HepG2 (cell line): ENCODE measurements around the gene ZFHX3. TPM values are rescaled to one million over a fixed set of nuclear protein-coding genes. Genes with fewer than 3 reads are reported as not detected.

ENCODE experiments used
- ATAC-seq: fragments of 200-7000 bp; cut with Tn5 transposase; 3 replicates; pipeline ENCODE4 v1.9.1; 2020; ENCODE audit warnings: mild to moderate bottlenecking, moderate library complexity
- BruUV-seq: library from RNA; stranded (reverse); fragments of 400-500 nt; replicated peaks from 2 replicates; lab custom pipeline; 2021; lab: Mats Ljungman, UMichigan
- CTCF ChIA-PET: fragments of 300-600 bp; formaldehyde crosslinking; extraction: SDS; loops from one replicate; lab custom pipeline; 2021; ENCODE audit warnings: low total read pairs, inconsistent platforms, low intra/inter-chr PET ratio; lab: Yijun Ruan, JAX
- POLR2A ChIA-PET: fragments of 350-600 bp; sonication (Branson Sonifier 250); formaldehyde crosslinking; loops from one replicate; lab custom pipeline; 2020; ENCODE audit warnings: antibody characterized with exemption, inconsistent platforms; lab: Yijun Ruan, JAX
- DNase-seq: peaks from one replicate; pipeline ENCODE4 v3.0.0-alpha.2; 2015; ENCODE audit warnings: low spot score
- FAIRE-seq: peaks from 3 replicates; lab custom pipeline; 2011; peaks lifted over from hg19 to GRCh38; lab: Jason Lieb, UNC
- H2AFZ ChIP-seq: one replicate; pipeline ENCODE4 v1.6.1; 2011; ENCODE audit warnings: low read length, inconsistent platforms
- H3K27ac ChIP-seq: fragments of 300-600 bp; 3 replicates; pipeline ENCODE4 v1.8.0; 2011; ENCODE audit warnings: mixed run types, mild to moderate bottlenecking, mixed read lengths, low read length, inconsistent platforms; ENCODE audit not compliant: insufficient read depth; ENCODE audit errors: extremely low read length
- H3K27me3 ChIP-seq, 2 experiments: fragments of 200-600 bp in 1 of 2; 2 replicates in 1 of 2; 3 replicates in 1 of 2; pipeline versions ENCODE4 v1.6.0 to v1.8.0; 2011; ENCODE audit warnings: low read length in 2 of 2, mild to moderate bottlenecking in 2 of 2, moderate library complexity in 2 of 2, inconsistent platforms in 1 of 2; ENCODE audit not compliant: insufficient read depth in 2 of 2, control insufficient read depth in 1 of 2
- H3K36me3 ChIP-seq, 2 experiments: fragments of 200-600 bp in 1 of 2; replicated peaks in 1 of 2; 2 replicates in 1 of 2; 3 replicates in 1 of 2; pipeline versions ENCODE4 v1.5.1 to v1.8.0; 2011; ENCODE audit warnings: low read length in 2 of 2, inconsistent platforms in 1 of 2; ENCODE audit not compliant: insufficient read depth in 2 of 2, control insufficient read depth in 1 of 2
- H3K4me1 ChIP-seq: 2 replicates; pipeline ENCODE4 v1.5.1; 2012; ENCODE audit warnings: low read length, inconsistent platforms; ENCODE audit not compliant: insufficient read depth
- H3K4me2 ChIP-seq: 2 replicates; pipeline ENCODE4 v1.6.0; 2011; ENCODE audit warnings: low read depth, low read length, inconsistent platforms
- H3K4me3 ChIP-seq, 3 experiments: fragments of 200-600 bp in 1 of 3; sonication (generic), shearing (Covaris generic) in 1 of 3; replicated peaks in 1 of 3; 2 replicates each; pipeline ENCODE4 v1.5.1; 2011 to 2016; ENCODE audit warnings: low read length in 3 of 3, inconsistent platforms in 2 of 3, low read depth in 2 of 3, mild to moderate bottlenecking in 2 of 3, control low read depth in 1 of 3, mixed read lengths in 1 of 3; ENCODE audit not compliant: insufficient read depth in 1 of 3
- H3K79me2 ChIP-seq: one replicate; pipeline ENCODE4 v1.6.1; 2011; ENCODE audit warnings: low read length, inconsistent platforms; ENCODE audit not compliant: insufficient read depth
- H3K9ac ChIP-seq: 2 replicates; pipeline ENCODE4 v1.6.0; 2011; ENCODE audit warnings: mild to moderate bottlenecking, low read depth, low read length, inconsistent platforms; ENCODE audit not compliant: insufficient read depth
- H3K9me3 ChIP-seq: 2 replicates; pipeline ENCODE4 v1.5.1; 2012; ENCODE audit warnings: mild to moderate bottlenecking, low read length
- H4K20me1 ChIP-seq: 2 replicates; pipeline ENCODE4 v1.6.0; 2011; ENCODE audit warnings: inconsistent platforms, mild to moderate bottlenecking, low read length, moderate library complexity; ENCODE audit not compliant: insufficient read depth
- PRPF4 ChIP-seq: fragments of 200-400 bp; formaldehyde crosslinking; IDR thresholded peaks from 2 replicates; pipeline ENCODE4 v1.6.1; 2016; ENCODE audit warnings: low read length, low read depth; ENCODE audit not compliant: poor library complexity, severe bottlenecking
- RBM22 ChIP-seq: fragments of 200-400 bp; formaldehyde crosslinking; optimal IDR thresholded peaks from 2 replicates; pipeline ENCODE3; 2017; ENCODE audit warnings: mild to moderate bottlenecking, low read length, moderate library complexity
- SRF ChIP-seq: IDR thresholded peaks from 2 replicates; pipeline ENCODE4 v1.6.1; 2011; ENCODE audit warnings: mild to moderate bottlenecking, low read depth, low read length, moderate library complexity
- THAP8 ChIP-seq: sonication (generic); formaldehyde crosslinking; IDR thresholded peaks from 2 replicates; pipeline ENCODE4 v1.5.1; 2020; ENCODE audit warnings: missing genetic modification reagents, mild to moderate bottlenecking, borderline replicate concordance
- U2AF1 ChIP-seq: fragments of 200-400 bp; formaldehyde crosslinking; optimal IDR thresholded peaks from 2 replicates; pipeline ENCODE3; 2017; ENCODE audit warnings: mild to moderate bottlenecking, low read depth, low read length
- ZBTB38 ChIP-seq: sonication (generic); formaldehyde crosslinking; IDR thresholded peaks from 2 replicates; pipeline ENCODE4 v1.5.1; 2020; ENCODE audit warnings: mild to moderate bottlenecking, missing genetic modification reagents
- ZFP36L1 ChIP-seq: sonication (generic); formaldehyde crosslinking; IDR thresholded peaks from 2 replicates; pipeline ENCODE4 v1.8.0; 2022; ENCODE audit warnings: mild to moderate bottlenecking, missing genetic modification reagents, moderate library complexity
- ZNF563 ChIP-seq: sonication (generic); formaldehyde crosslinking; IDR thresholded peaks from 2 replicates; pipeline ENCODE4 v1.8.0; 2022; ENCODE audit warnings: mild to moderate bottlenecking, moderate library complexity, missing genetic modification reagents
- WGBS: methylation state at CpG from one replicate; pipeline ENCODE4 v1.1.6; 2017; ENCODE audit warnings: low lambda C conversion rate; 5-methylcytosine and 5-hydroxymethylcytosine counted together
- in situ Hi-C: cut with HindIII; loops from 2 replicates; pipeline ENCODE4 v1.10.0; 2017; ENCODE audit warnings: low pct_unique_long_range_greater_than_20kb; ENCODE audit not compliant: extremely low pct_ligation_motif_present
- intact Hi-C: fragments of 100-400 bp; cut with micrococcal nuclease; formaldehyde crosslinking; loops from one replicate; pipeline ENCODE4 v1.10.0; 2022; ENCODE audit not compliant: unreplicated experiment
- polyA plus RNA-seq, 8 experiments: library from polyadenylated mRNA; depleted of rRNA in 3 of 8; stranded (reverse) in 7 of 8; unstranded in 1 of 8; fragments of >200 nt; fragmentation: Illumina TruSeq in 4 of 8; extraction: Trizol in 4 of 8; gene quantifications; 2 replicates each; pipeline versions ENCODE4 v1.2.1 to v1.2.3, GENCODE V29; 2011 to 2016; ENCODE audit warnings: low read depth in 4 of 8, missing spikeins in 1 of 8, mixed read lengths in 1 of 8; ENCODE audit not compliant: insufficient read depth in 1 of 8
- total RNA-seq, 5 experiments: library from RNA; depleted of rRNA; stranded (reverse); fragments of >200 nt; fragmentation: Illumina TruSeq; extraction: Trizol; gene quantifications; 2 replicates each; pipeline ENCODE4 v1.2.3, GENCODE V29; 2016; ENCODE audit warnings: low read depth in 1 of 5

The ZFHX3 gene
- total and polyA plus RNA-seq, 2 of the 13 experiments (the other 11 are each of a cell fraction or from before 2014, with no cell fraction given) = 5.0 to 6.0 TPM

GRCh38 chr16:72923757-72924156 lies 124.2 kb downstream of the ZFHX3 start:
- H3K79me2 ChIP-seq = peaks cover 72% of the 10 kb centered on the region
- no TSS peak for BruUV-seq

GRCh38 chr16:72922714-72923113 lies 125.2 kb downstream of the ZFHX3 start:
- 90% methylated on average over 3 of the region's 3 CpGs for whole genome bisulfite sequencing
- CTCF ChIA-PET = no interaction called here
- H3K4me2 ChIP-seq = no peak overlapping the region

More at GRCh38 chr16:72923757-72924156, 124.2 kb downstream of the ZFHX3 start:
- peak overlapping the region; percentile 97 for H3K4me2 ChIP-seq
- FAIRE-seq (no peak), DNase-seq (no peak), ATAC-seq (no peak)
- CTCF ChIA-PET = no interaction called here
- H4K20me1 ChIP-seq = no peaks in the 10 kb centered on the region
- peaks cover 86% of the 10 kb centered on the region for H3K4me1 ChIP-seq
- peak overlapping the region; percentile 75; the same call in 1 of the 2 replicates for H3K9ac ChIP-seq
- TF ChIP-seq RBM22 (peak; percentile 25), ZBTB38 (CRISPR knock-in tag) (peak; percentile 76; the same call in 1 of the 2 replicates), ZNF563 (CRISPR knock-in tag) (no peak), PRPF4 (peak; percentile 95)
- H3K4me3 ChIP-seq = no peak overlapping the region
- WGBS = over 99% methylated on average over 11 of the region's 11 CpGs
- H2AFZ ChIP-seq = no peak overlapping the region
- in situ Hi-C loops (no loop called here), intact Hi-C loops (loop anchor here (2.0 to 10.0 kb wide), 2 partner anchors 133 to 259 kb away; no protein-coding TSS in a partner anchor)
- no peaks in the 10 kb centered on the region for H3K27me3 ChIP-seq
- POLR2A ChIA-PET = interaction anchor here (0.6 to 2.8 kb wide), 6 partner anchors 9 to 131 kb away, joined by 3 to 32 read pairs (median 4); no protein-coding TSS in a partner anchor
- peaks cover 0 to 4% of the 10 kb centered on the region in 2 experiments; a peak in 2 of 5 replicates for H3K36me3 ChIP-seq
- peak overlapping the region; percentile 96 for H3K27ac ChIP-seq
- H3K9me3 ChIP-seq = no peaks in the 10 kb centered on the region

More at GRCh38 chr16:72922714-72923113, 125.2 kb downstream of the ZFHX3 start:
- no peaks in the 10 kb centered on the region for H4K20me1 ChIP-seq
- intact Hi-C loops (loop anchor here (10.0 kb wide), 1 partner anchor 258 kb away; no protein-coding TSS in a partner anchor), in situ Hi-C loops (no loop called here)
- ATAC-seq (no peak), DNase-seq (no peak), FAIRE-seq (no peak)
- no peak overlapping the region for H3K9ac ChIP-seq
- peaks cover 76% of the 10 kb centered on the region for H3K4me1 ChIP-seq
- H3K36me3 ChIP-seq = peaks cover 0 to 4% of the 10 kb centered on the region in 2 experiments; a peak in 2 of 5 replicates
- H3K79me2 ChIP-seq = peaks cover 65% of the 10 kb centered on the region
- H3K4me3 ChIP-seq = no peak overlapping the region
- POLR2A ChIA-PET = interaction anchor here (0.6 to 2.8 kb wide), 4 partner anchors 16 to 45 kb away, joined by 3 to 32 read pairs (median 3); no protein-coding TSS in a partner anchor
- peak overlapping the region; percentile 11 for H3K27ac ChIP-seq
- H2AFZ ChIP-seq = no peak overlapping the region
- H3K9me3 ChIP-seq = no peaks in the 10 kb centered on the region
- TF ChIP-seq THAP8 (CRISPR knock-in tag) (no peak), ZFP36L1 (CRISPR knock-in tag) (no peak), U2AF1 (peak; percentile 13), SRF (peak; percentile 83), RBM22 (peak; percentile 0)
- TF ChIP-seq, all 625 proteins: peak for 3
- H3K27me3 ChIP-seq = no peaks in the 10 kb centered on the region
- no TSS peak for BruUV-seq
